Keratinocyte (primary cell): ENCODE measurements around the gene CLSTN2. TPM values are rescaled to one million over a fixed set of nuclear protein-coding genes. Genes with fewer than 3 reads are reported as not detected.

Experiments used
- DNase-seq: peaks from one replicate; pipeline ENCODE4 v3.0.0-alpha.2; 2011; ENCODE audit warnings: low read depth, missing footprints, low spot score
- FAIRE-seq: peaks from 2 replicates; lab custom pipeline; 2011; peaks lifted over from hg19 to GRCh38; lab: Jason Lieb, UNC
- H2AFZ ChIP-seq: 2 replicates; pipeline ENCODE4 v1.6.0; 2012; ENCODE audit warnings: low read length, control low read depth, inconsistent platforms; ENCODE audit not compliant: control insufficient read depth
- H3K27ac ChIP-seq: 2 replicates; pipeline ENCODE4 v1.5.1; 2011; ENCODE audit warnings: low read length; ENCODE audit not compliant: control insufficient read depth, insufficient read depth
- H3K27me3 ChIP-seq: 3 replicates; pipeline ENCODE4 v1.6.0; 2011; ENCODE audit warnings: low read length; ENCODE audit not compliant: control insufficient read depth, insufficient read depth; ENCODE audit errors: extremely low read depth
- H3K36me3 ChIP-seq, 2 experiments: 2 replicates in 1 of 2; 3 replicates in 1 of 2; pipeline ENCODE4 v1.5.1; 2011; ENCODE audit warnings: low read length in 2 of 2, mild to moderate bottlenecking in 1 of 2; ENCODE audit not compliant: control insufficient read depth in 2 of 2, insufficient read depth in 2 of 2; ENCODE audit errors: extremely low read depth in 1 of 2
- H3K4me1 ChIP-seq: 3 replicates; pipeline ENCODE4 v1.5.1; 2011; ENCODE audit warnings: low read length; ENCODE audit not compliant: control insufficient read depth, insufficient read depth; ENCODE audit errors: extremely low read depth
- H3K4me2 ChIP-seq: 3 replicates; pipeline ENCODE4 v1.6.0; 2011; ENCODE audit warnings: low read depth, low read length; ENCODE audit not compliant: control insufficient read depth, insufficient read depth; ENCODE audit errors: extremely low read depth
- H3K4me3 ChIP-seq, 3 experiments: fragments of 200-600 bp in 1 of 3; sonication (generic) in 1 of 3; 2 replicates in 2 of 3; 3 replicates in 1 of 3; pipeline ENCODE4 v1.5.1; 2011 to 2016; ENCODE audit warnings: low read length in 3 of 3, mild to moderate bottlenecking in 3 of 3, control low read depth in 2 of 3, inconsistent platforms in 1 of 3, low read depth in 1 of 3, mixed read lengths in 1 of 3, mixed run types in 1 of 3, moderate library complexity in 1 of 3; ENCODE audit not compliant: control insufficient read depth in 2 of 3, insufficient read depth in 2 of 3; ENCODE audit errors: extremely low read depth in 1 of 3
- H3K79me2 ChIP-seq: 2 replicates; pipeline ENCODE4 v1.6.0; 2012; ENCODE audit warnings: low read length; ENCODE audit not compliant: control insufficient read depth, insufficient read depth
- H3K9ac ChIP-seq: 3 replicates; pipeline ENCODE4 v1.6.0; 2011; ENCODE audit warnings: low read length; ENCODE audit not compliant: control insufficient read depth, insufficient read depth; ENCODE audit errors: extremely low read depth
- H3K9me1 ChIP-seq: 3 replicates; pipeline ENCODE4 v1.6.0; 2011; ENCODE audit warnings: low read length; ENCODE audit not compliant: control insufficient read depth, insufficient read depth; ENCODE audit errors: extremely low read depth
- H3K9me3 ChIP-seq: 2 replicates; pipeline ENCODE4 v1.5.1; 2012; ENCODE audit warnings: low read depth, low read length; ENCODE audit not compliant: control insufficient read depth
- H4K20me1 ChIP-seq: 3 replicates; pipeline ENCODE4 v1.6.0; 2011; ENCODE audit warnings: low read length; ENCODE audit not compliant: control insufficient read depth, insufficient read depth; ENCODE audit errors: extremely low read depth
- EZH2 ChIP-seq: IDR thresholded peaks from one replicate; pipeline ENCODE4 v1.6.1; 2012; ENCODE audit warnings: inconsistent platforms, mild to moderate bottlenecking, low read length, moderate library complexity
- dilution Hi-C: fragments of 300-500 bp; cut with MboI; formaldehyde crosslinking; loops from one replicate; pipeline ENCODE4 v1.7.0; 2020; ENCODE audit warnings: low sequenced_read_pairs; ENCODE audit not compliant: extremely low pct_ligation_motif_present
- polyA plus RNA-seq, 5 experiments: library from polyadenylated mRNA; depleted of rRNA in 3 of 5; stranded (reverse) in 3 of 5; stranded (forward) in 1 of 5; unstranded in 1 of 5; fragments of >200 nt; gene quantifications; 1 replicate in 1 of 5; 2 replicates in 3 of 5; 3 replicates in 1 of 5; pipeline versions ENCODE4 v1.2.1 to v1.2.3, GENCODE V29; 2011 to 2012; ENCODE audit warnings: missing spikeins in 2 of 5, low read depth in 1 of 5, low replicate concordance in 1 of 5
- TF ChIP-seq, protein P1 (sequence below), 3 experiments: IDR thresholded peaks in 1 of 3; conservative IDR thresholded peaks in 1 of 3; optimal IDR thresholded peaks in 1 of 3; 2 replicates in 2 of 3; 3 replicates in 1 of 3; pipeline versions ENCODE3 to v1.5.1; 2011; ENCODE audit warnings: low read length in 3 of 3, mild to moderate bottlenecking in 3 of 3, moderate library complexity in 2 of 3, control low read depth in 1 of 3, inconsistent platforms in 1 of 3; ENCODE audit not compliant: insufficient read depth in 2 of 3; ENCODE audit errors: extremely low read depth in 1 of 3

Gene CLSTN2
- polyA plus RNA-seq, 1 donor (not counting 4 experiments of a cell fraction or from before 2014, with no cell fraction given): 0.09 TPM

DNA sequence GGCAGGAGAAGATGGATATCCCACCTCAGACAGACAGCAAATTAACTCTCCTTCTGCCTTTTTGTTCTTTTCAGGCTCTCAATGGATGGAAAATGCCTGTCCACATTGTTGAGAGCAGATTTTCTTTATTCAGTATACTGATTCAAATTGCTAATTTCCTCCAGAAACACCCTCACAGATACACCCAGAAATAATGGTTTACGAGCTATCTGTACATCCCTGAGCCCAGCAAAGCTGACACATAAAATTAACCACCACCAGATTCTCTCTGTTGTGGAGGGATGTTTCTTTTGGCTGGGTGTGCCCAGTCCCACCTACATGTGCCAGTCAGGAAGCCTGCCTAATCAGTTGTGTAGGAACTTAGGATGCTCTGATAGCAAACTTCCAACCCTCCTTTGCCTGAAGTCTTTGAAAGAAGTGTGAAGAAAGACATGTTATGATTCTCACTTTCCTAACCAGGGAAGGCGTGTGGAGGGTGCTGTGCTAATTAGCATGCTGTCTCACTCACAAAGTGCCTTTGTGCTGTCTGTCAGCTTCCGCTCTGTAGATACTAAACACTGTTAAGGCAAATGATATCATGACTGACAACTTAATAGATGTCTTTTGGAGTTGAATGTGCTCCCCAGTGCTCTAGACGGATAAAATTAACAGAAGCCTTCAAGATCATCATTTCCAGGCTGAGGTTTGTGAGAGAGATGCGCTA, 208.5 kb downstream of the CLSTN2 start:
- Histone ChIP-seq H2AFZ (no peak overlapping the region), H3K9me3 (no peaks in the 10 kb centered on the region), H3K79me2 (no peaks in the 10 kb centered on the region), H4K20me1 (no peaks in the 10 kb centered on the region), H3K4me2 (no peak overlapping the region), H3K36me3 (no peaks in the 10 kb centered on the region), H3K4me1 (no peaks in the 10 kb centered on the region), H3K9me1 (no peaks in the 10 kb centered on the region), H3K27ac (no peak overlapping the region), H3K4me3 (no peak overlapping the region), H3K9ac (no peak overlapping the region), H3K27me3 (no peaks in the 10 kb centered on the region)
- dilution Hi-C loops: no loop called here
- TF ChIP-seq, protein P1, sequence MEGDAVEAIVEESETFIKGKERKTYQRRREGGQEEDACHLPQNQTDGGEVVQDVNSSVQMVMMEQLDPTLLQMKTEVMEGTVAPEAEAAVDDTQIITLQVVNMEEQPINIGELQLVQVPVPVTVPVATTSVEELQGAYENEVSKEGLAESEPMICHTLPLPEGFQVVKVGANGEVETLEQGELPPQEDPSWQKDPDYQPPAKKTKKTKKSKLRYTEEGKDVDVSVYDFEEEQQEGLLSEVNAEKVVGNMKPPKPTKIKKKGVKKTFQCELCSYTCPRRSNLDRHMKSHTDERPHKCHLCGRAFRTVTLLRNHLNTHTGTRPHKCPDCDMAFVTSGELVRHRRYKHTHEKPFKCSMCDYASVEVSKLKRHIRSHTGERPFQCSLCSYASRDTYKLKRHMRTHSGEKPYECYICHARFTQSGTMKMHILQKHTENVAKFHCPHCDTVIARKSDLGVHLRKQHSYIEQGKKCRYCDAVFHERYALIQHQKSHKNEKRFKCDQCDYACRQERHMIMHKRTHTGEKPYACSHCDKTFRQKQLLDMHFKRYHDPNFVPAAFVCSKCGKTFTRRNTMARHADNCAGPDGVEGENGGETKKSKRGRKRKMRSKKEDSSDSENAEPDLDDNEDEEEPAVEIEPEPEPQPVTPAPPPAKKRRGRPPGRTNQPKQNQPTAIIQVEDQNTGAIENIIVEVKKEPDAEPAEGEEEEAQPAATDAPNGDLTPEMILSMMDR (optimal IDR thresholded peaks at IDR 0.05 in 1 of 3, IDR thresholded peaks at IDR 0.05 in 1 of 3, conservative IDR thresholded peaks at IDR 0.05 in 1 of 3; ENCODE audit: extremely low read depth in 1 of 3, insufficient read depth in 2 of 3, low read length in 3 of 3): no peak
- FAIRE-seq (no peak), DNase-seq (no peak)

DNA sequence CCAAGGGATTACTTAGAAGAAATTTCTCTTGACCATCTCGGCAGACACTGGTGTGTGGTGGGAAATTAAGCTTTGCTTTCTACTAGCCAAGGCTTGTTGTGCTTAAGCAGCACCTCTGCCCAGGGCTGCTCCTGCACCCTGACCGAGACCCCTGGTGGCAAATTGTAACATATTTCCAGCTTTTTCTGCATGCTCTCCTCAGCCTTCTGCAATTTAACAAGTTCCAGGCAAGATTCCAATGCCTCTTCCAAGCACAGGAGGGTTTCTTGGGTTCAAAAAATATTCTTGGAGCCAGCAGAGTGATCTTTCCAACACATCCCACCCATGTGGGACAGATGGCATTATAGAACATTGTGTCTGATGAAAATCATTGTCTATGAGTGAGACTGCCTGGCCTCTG, 210.5 kb downstream of the CLSTN2 start:
- Histone ChIP-seq H4K20me1 (no peaks in the 10 kb centered on the region), H3K9me1 (no peaks in the 10 kb centered on the region), H3K9ac (no peak overlapping the region), H3K27ac (no peak overlapping the region), H3K4me2 (no peak overlapping the region), H2AFZ (no peak overlapping the region), H3K79me2 (no peaks in the 10 kb centered on the region), H3K4me1 (no peaks in the 10 kb centered on the region), H3K4me3 (no peak overlapping the region), H3K27me3 (no peaks in the 10 kb centered on the region), H3K9me3 (no peaks in the 10 kb centered on the region), H3K36me3 (no peaks in the 10 kb centered on the region)
- dilution Hi-C loops: no loop called here
- no peak for TF ChIP-seq EZH2
- TF ChIP-seq, protein P1 (optimal IDR thresholded peaks at IDR 0.05 in 1 of 3, IDR thresholded peaks at IDR 0.05 in 1 of 3, conservative IDR thresholded peaks at IDR 0.05 in 1 of 3; ENCODE audit: extremely low read depth in 1 of 3, insufficient read depth in 2 of 3, low read length in 3 of 3): no peak
- DNase-seq (no peak), FAIRE-seq (no peak)
